NB4 (cell line): ENCODE results near the gene SEMA3C.

Experiments
- POLR2A ChIP-seq: IDR thresholded peaks from 2 replicates; pipeline ENCODE4 v1.6.1; 2011; ENCODE audit warnings: mild to moderate bottlenecking; ENCODE audit not compliant: insufficient read length; ENCODE audit errors: extremely low read depth
- TF ChIP-seq, protein P1 (sequence below): IDR thresholded peaks from one replicate; pipeline ENCODE4 v1.5.1; 2012; ENCODE audit warnings: low read depth, low read length

DNA sequence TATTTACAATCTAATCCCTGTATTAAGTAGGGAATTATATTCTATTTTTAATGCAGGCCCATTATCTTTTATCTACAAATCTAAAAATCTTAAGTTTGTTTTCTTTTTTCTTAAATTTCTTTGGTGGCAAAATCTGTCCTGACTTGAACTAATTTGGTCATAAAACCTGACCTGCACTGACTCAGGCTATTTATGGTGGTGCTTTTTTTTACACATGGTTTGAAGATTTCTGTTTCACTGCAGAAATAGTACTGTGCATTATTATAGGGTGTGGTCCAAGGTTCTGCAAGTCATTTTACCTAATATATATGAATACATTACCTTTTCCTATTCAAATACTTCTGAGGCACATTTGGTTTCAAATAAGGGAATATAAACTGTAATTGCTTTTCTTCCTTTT is 143.4 kb downstream of the SEMA3C start:
- TF ChIP-seq, protein P1, sequence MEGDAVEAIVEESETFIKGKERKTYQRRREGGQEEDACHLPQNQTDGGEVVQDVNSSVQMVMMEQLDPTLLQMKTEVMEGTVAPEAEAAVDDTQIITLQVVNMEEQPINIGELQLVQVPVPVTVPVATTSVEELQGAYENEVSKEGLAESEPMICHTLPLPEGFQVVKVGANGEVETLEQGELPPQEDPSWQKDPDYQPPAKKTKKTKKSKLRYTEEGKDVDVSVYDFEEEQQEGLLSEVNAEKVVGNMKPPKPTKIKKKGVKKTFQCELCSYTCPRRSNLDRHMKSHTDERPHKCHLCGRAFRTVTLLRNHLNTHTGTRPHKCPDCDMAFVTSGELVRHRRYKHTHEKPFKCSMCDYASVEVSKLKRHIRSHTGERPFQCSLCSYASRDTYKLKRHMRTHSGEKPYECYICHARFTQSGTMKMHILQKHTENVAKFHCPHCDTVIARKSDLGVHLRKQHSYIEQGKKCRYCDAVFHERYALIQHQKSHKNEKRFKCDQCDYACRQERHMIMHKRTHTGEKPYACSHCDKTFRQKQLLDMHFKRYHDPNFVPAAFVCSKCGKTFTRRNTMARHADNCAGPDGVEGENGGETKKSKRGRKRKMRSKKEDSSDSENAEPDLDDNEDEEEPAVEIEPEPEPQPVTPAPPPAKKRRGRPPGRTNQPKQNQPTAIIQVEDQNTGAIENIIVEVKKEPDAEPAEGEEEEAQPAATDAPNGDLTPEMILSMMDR, result no peak
- no peak for TF ChIP-seq POLR2A
